Measurements from ENCODE around the gene WNT7A.

Gene WNT7A

DNA sequence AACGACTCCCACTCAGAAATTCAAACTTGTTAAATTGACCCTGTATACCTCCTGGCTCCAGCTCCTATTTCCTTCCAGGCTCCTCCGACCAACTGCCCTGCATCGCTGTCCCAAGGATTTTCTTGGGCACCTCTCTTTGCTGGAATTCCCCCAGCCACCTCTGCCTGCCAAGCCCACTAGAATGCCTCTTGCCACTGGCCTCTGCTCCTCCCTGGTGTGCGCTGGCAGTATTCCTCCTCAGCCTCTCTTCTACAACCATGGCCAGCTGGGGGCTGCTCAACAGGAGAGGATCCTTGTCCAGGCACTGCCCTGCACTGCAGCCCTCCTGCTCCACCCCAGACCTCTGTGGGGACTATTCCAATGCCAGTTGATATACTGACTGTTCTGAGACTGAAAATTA is 7.4 kb downstream of the WNT7A start:
- H2AFZ ChIP-seq (ENCODE audit: low read length), result no peak overlapping the region
- H3K36me3 ChIP-seq (ENCODE audit: insufficient read depth, low read length), result no peaks in the 10 kb centered on the region
- H4K20me1 ChIP-seq (ENCODE audit: insufficient read depth, low read length), result no peaks in the 10 kb centered on the region
- no peak overlapping the region for H3K9ac ChIP-seq (ENCODE audit: low read length)
- H3K4me2 ChIP-seq (ENCODE audit: low read length), result no peak overlapping the region
- H3K9me2 ChIP-seq (ENCODE audit: low read depth, low read length), result no peaks in the 10 kb centered on the region
- no peaks in the 10 kb centered on the region for H3F3A ChIP-seq (ENCODE audit: insufficient read depth, low read length)
- H3K4me1 ChIP-seq (ENCODE audit: insufficient read depth, low read length, severe bottlenecking), result no peaks in the 10 kb centered on the region
- TF ChIP-seq, protein P1, sequence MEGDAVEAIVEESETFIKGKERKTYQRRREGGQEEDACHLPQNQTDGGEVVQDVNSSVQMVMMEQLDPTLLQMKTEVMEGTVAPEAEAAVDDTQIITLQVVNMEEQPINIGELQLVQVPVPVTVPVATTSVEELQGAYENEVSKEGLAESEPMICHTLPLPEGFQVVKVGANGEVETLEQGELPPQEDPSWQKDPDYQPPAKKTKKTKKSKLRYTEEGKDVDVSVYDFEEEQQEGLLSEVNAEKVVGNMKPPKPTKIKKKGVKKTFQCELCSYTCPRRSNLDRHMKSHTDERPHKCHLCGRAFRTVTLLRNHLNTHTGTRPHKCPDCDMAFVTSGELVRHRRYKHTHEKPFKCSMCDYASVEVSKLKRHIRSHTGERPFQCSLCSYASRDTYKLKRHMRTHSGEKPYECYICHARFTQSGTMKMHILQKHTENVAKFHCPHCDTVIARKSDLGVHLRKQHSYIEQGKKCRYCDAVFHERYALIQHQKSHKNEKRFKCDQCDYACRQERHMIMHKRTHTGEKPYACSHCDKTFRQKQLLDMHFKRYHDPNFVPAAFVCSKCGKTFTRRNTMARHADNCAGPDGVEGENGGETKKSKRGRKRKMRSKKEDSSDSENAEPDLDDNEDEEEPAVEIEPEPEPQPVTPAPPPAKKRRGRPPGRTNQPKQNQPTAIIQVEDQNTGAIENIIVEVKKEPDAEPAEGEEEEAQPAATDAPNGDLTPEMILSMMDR (IDR thresholded peaks at IDR 0.05; ENCODE audit: low read length), result no peak
- TF ChIP-seq EZH2 (IDR thresholded peaks at IDR 0.05; ENCODE audit: borderline replicate concordance, low read length), result no peak
- no peak overlapping the region for H3K27ac ChIP-seq (ENCODE audit: low read depth, low read length, poor library complexity, severe bottlenecking)
- H3K27me3 ChIP-seq (ENCODE audit: insufficient read depth, low read length), result no peaks in the 10 kb centered on the region
- no peaks in the 10 kb centered on the region for H3K79me2 ChIP-seq (ENCODE audit: insufficient read depth, low read length)
- no peak overlapping the region for H3K4me3 ChIP-seq (ENCODE audit: low read depth, low read length, poor library complexity, severe bottlenecking)
- no peaks in the 10 kb centered on the region for H3K9me3 ChIP-seq (ENCODE audit: low read length)

DNA sequence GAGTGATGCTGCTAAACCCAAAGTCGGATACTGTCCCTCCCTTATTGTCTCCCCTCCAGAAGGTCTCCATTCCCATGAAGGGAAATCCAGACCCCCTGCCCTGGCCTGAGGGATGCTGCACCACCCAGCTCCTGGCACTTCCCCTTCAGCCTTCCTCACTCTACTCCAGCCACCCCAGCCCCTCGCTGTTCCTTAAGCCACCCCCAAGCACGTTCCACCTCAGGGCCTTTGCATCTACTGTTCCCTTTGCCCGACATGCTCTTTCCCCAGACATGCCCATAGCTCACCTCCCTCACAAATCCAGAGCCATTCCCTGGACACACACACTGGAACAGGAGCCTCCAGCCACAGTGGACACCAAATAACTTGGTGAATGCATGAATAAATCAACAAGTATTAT is 8.1 kb downstream of the WNT7A start:
- no peak overlapping the region for H3K27ac ChIP-seq (ENCODE audit: low read depth, low read length, poor library complexity, severe bottlenecking)
- H2AFZ ChIP-seq (ENCODE audit: low read length), result no peak overlapping the region
- H3K4me1 ChIP-seq (ENCODE audit: insufficient read depth, low read length, severe bottlenecking), result no peaks in the 10 kb centered on the region
- no peaks in the 10 kb centered on the region for H3K9me3 ChIP-seq (ENCODE audit: low read length)
- no peaks in the 10 kb centered on the region for H3K36me3 ChIP-seq (ENCODE audit: insufficient read depth, low read length)
- no peak overlapping the region for H3K9ac ChIP-seq (ENCODE audit: low read length)
- no peaks in the 10 kb centered on the region for H3F3A ChIP-seq (ENCODE audit: insufficient read depth, low read length)
- TF ChIP-seq, protein P1 (IDR thresholded peaks at IDR 0.05; ENCODE audit: low read length), result no peak
- no peak for TF ChIP-seq EZH2 (IDR thresholded peaks at IDR 0.05; ENCODE audit: borderline replicate concordance, low read length)
- no peak overlapping the region for H3K4me2 ChIP-seq (ENCODE audit: low read length)
- H3K27me3 ChIP-seq (ENCODE audit: insufficient read depth, low read length), result no peaks in the 10 kb centered on the region
- no peaks in the 10 kb centered on the region for H3K9me2 ChIP-seq (ENCODE audit: low read depth, low read length)
- H4K20me1 ChIP-seq (ENCODE audit: insufficient read depth, low read length), result no peaks in the 10 kb centered on the region
- H3K79me2 ChIP-seq (ENCODE audit: insufficient read depth, low read length), result no peaks in the 10 kb centered on the region
- no peak overlapping the region for H3K4me3 ChIP-seq (ENCODE audit: low read depth, low read length, poor library complexity, severe bottlenecking)

- no peaks in the 10 kb centered on the region for H3K4me1 ChIP-seq (ENCODE audit: insufficient read depth, low read length, severe bottlenecking)
- H3K9ac ChIP-seq (ENCODE audit: low read length), result no peak overlapping the region
- H3K9me2 ChIP-seq (ENCODE audit: low read depth, low read length), result no peaks in the 10 kb centered on the region
- H3F3A ChIP-seq (ENCODE audit: insufficient read depth, low read length), result no peaks in the 10 kb centered on the region
- no peaks in the 10 kb centered on the region for H3K36me3 ChIP-seq (ENCODE audit: insufficient read depth, low read length)
- no peak overlapping the region for H2AFZ ChIP-seq (ENCODE audit: low read length)
- no peak overlapping the region for H3K4me3 ChIP-seq (ENCODE audit: low read depth, low read length, poor library complexity, severe bottlenecking)
- H4K20me1 ChIP-seq (ENCODE audit: insufficient read depth, low read length), result no peaks in the 10 kb centered on the region
- no peaks in the 10 kb centered on the region for H3K9me3 ChIP-seq (ENCODE audit: low read length)
- H3K79me2 ChIP-seq (ENCODE audit: insufficient read depth, low read length), result no peaks in the 10 kb centered on the region
- H3K27ac ChIP-seq (ENCODE audit: low read depth, low read length, poor library complexity, severe bottlenecking), result no peak overlapping the region
- H3K4me2 ChIP-seq (ENCODE audit: low read length), result no peak overlapping the region
- TF ChIP-seq EZH2 (IDR thresholded peaks at IDR 0.05; ENCODE audit: borderline replicate concordance, low read length), result no peak
- TF ChIP-seq, protein P1 (IDR thresholded peaks at IDR 0.05; ENCODE audit: low read length), result no peak
- no peaks in the 10 kb centered on the region for H3K27me3 ChIP-seq (ENCODE audit: insufficient read depth, low read length)
Observed at GRCh38 chr3:13870902-13871301, 9.0 kb downstream of the WNT7A start.

All from OCI-LY1 (cell line).